ENCODE data around the gene POLR1A. TPM values are rescaled to one million over a fixed set of nuclear protein-coding genes. Genes with fewer than 3 reads are reported as not detected.

Gene POLR1A
- total RNA-seq, 2 experiments from 2014 or later: 25.2 to 29.7 TPM

GRCh38 chr2:85984788-85985187, 120.9 kb downstream of the POLR1A start:
- H3K27me3 Mint-ChIP-seq: peaks cover 12% of the 10 kb centered on the region
- ChIA-PET CTCF (interaction anchor here (0.6 to 1.0 kb wide), 3 partner anchors 9 to 115 kb away, joined by 3 read pairs; no protein-coding TSS in a partner anchor), POLR2A (no interaction called here)
- no peak for DNase-seq
- H3K4me1 Mint-ChIP-seq: peaks cover 14% of the 10 kb centered on the region
- no peak overlapping the region for H3K4me3 Mint-ChIP-seq
- no peak overlapping the region for H3K27ac Mint-ChIP-seq
- H3K36me3 Mint-ChIP-seq (ENCODE audit: low read depth): peaks cover 3% of the 10 kb centered on the region
- H3K9me3 Mint-ChIP-seq: no peaks in the 10 kb centered on the region

- CTCF ChIA-PET: interaction anchor here (1.0 to 1.4 kb wide), 2 partner anchors 20 to 97 kb away, joined by 3 to 4 read pairs; no protein-coding TSS in a partner anchor
Observed at GRCh38 chr2:85983766-85984165, 121.9 kb downstream of the POLR1A start.

GRCh38 chr2:85981579-85982247, 124.0 kb downstream of the POLR1A start:
- ChIA-PET CTCF (no interaction called here), POLR2A (interaction anchor here (1.1 kb wide), 1 partner anchor 12 kb away, joined by 4 read pairs; no protein-coding TSS in a partner anchor)
- no peaks in the 10 kb centered on the region for H3K9me3 Mint-ChIP-seq
- H3K4me1 Mint-ChIP-seq: peaks cover 8% of the 10 kb centered on the region
- no peak overlapping the region for H3K27ac Mint-ChIP-seq
- peaks cover 26% of the 10 kb centered on the region for H3K27me3 Mint-ChIP-seq
- H3K4me3 Mint-ChIP-seq: no peak overlapping the region
- no peak for DNase-seq
- peaks cover 3% of the 10 kb centered on the region for H3K36me3 Mint-ChIP-seq (ENCODE audit: low read depth)

More at GRCh38 chr2:85983766-85984165, 121.9 kb downstream of the POLR1A start:
- H3K36me3 Mint-ChIP-seq (ENCODE audit: low read depth): peaks cover 3% of the 10 kb centered on the region
- no peaks in the 10 kb centered on the region for H3K9me3 Mint-ChIP-seq
- H3K27me3 Mint-ChIP-seq: peaks cover 18% of the 10 kb centered on the region
- no peak overlapping the region for H3K27ac Mint-ChIP-seq
- POLR2A ChIA-PET: no interaction called here
- DNase-seq: no peak
- no peak overlapping the region for H3K4me3 Mint-ChIP-seq
- peaks cover 13% of the 10 kb centered on the region for H3K4me1 Mint-ChIP-seq

- peaks cover 38% of the 10 kb centered on the region for H3K27me3 Mint-ChIP-seq
- no peak for DNase-seq
- peaks cover 8% of the 10 kb centered on the region for H3K4me1 Mint-ChIP-seq
- POLR2A ChIA-PET: interaction anchor here (0.7 to 1.9 kb wide), 2 partner anchors 14 to 310 kb away, joined by 3 to 4 read pairs; no protein-coding TSS in a partner anchor
- no peaks in the 10 kb centered on the region for H3K9me3 Mint-ChIP-seq
- H3K27ac Mint-ChIP-seq: no peak overlapping the region
- peaks cover 3% of the 10 kb centered on the region for H3K36me3 Mint-ChIP-seq (ENCODE audit: low read depth)
- H3K4me3 Mint-ChIP-seq: no peak overlapping the region
- CTCF ChIA-PET: interaction anchor here (0.7 kb wide), 1 partner anchor 153 kb away, joined by 3 read pairs; no protein-coding TSS in a partner anchor
Observed at GRCh38 chr2:85978883-85979780, 126.6 kb downstream of the POLR1A start.

- peaks cover 39% of the 10 kb centered on the region for H3K27me3 Mint-ChIP-seq
- peaks cover 11% of the 10 kb centered on the region for H3K9me3 Mint-ChIP-seq
- POLR2A ChIA-PET: no interaction called here
Observed at GRCh38 chr2:85976106-85976920, 129.4 kb downstream of the POLR1A start.

GRCh38 chr2:85975581-85975980, 130.1 kb downstream of the POLR1A start:
- Mint-ChIP-seq H3K36me3 (ENCODE audit: low read depth) (peaks cover 11% of the 10 kb centered on the region), H3K4me1 (peaks cover 5% of the 10 kb centered on the region), H3K27ac (no peak overlapping the region), H3K9me3 (peaks cover 11% of the 10 kb centered on the region), H3K4me3 (no peak overlapping the region), H3K27me3 (peaks cover 37% of the 10 kb centered on the region)
- POLR2A ChIA-PET: no interaction called here
- CTCF ChIA-PET: no interaction called here
- DNase-seq: no peak

More at GRCh38 chr2:85976106-85976920, 129.4 kb downstream of the POLR1A start:
- H3K4me1 Mint-ChIP-seq: peaks cover 6% of the 10 kb centered on the region
- H3K27ac Mint-ChIP-seq: no peak overlapping the region
- peaks cover 11% of the 10 kb centered on the region for H3K36me3 Mint-ChIP-seq (ENCODE audit: low read depth)
- CTCF ChIA-PET: no interaction called here
- no peak overlapping the region for H3K4me3 Mint-ChIP-seq
- DNase-seq: no peak

- Mint-ChIP-seq H3K4me3 (no peak overlapping the region), H3K27me3 (peaks cover 33% of the 10 kb centered on the region), H3K27ac (no peak overlapping the region), H3K9me3 (peaks cover 13% of the 10 kb centered on the region), H3K4me1 (no peaks in the 10 kb centered on the region), H3K36me3 (ENCODE audit: low read depth) (peaks cover 13% of the 10 kb centered on the region)
- DNase-seq: no peak
- ChIA-PET POLR2A (no interaction called here), CTCF (no interaction called here)
Observed at GRCh38 chr2:85974390-85974789, 131.3 kb downstream of the POLR1A start.

- Mint-ChIP-seq H3K27me3 (peaks cover 20% of the 10 kb centered on the region), H3K36me3 (ENCODE audit: low read depth) (peaks cover 14% of the 10 kb centered on the region), H3K9me3 (peaks cover 13% of the 10 kb centered on the region), H3K4me3 (no peak overlapping the region), H3K27ac (no peak overlapping the region), H3K4me1 (no peaks in the 10 kb centered on the region)
- ChIA-PET CTCF (no interaction called here), POLR2A (interaction anchor here (1.2 kb wide), 1 partner anchor 28 kb away, joined by 3 read pairs; no protein-coding TSS in a partner anchor)
- DNase-seq: no peak
Observed at GRCh38 chr2:85972355-85972754, 133.3 kb downstream of the POLR1A start.

GRCh38 chr2:85971366-85971765, 134.3 kb downstream of the POLR1A start:
- Mint-ChIP-seq H3K27ac (no peak overlapping the region), H3K4me3 (no peak overlapping the region), H3K36me3 (ENCODE audit: low read depth) (peaks cover 20% of the 10 kb centered on the region), H3K4me1 (no peaks in the 10 kb centered on the region), H3K27me3 (peaks cover 21% of the 10 kb centered on the region), H3K9me3 (peaks cover 15% of the 10 kb centered on the region)
- CTCF ChIA-PET: no interaction called here
- POLR2A ChIA-PET: no interaction called here
- DNase-seq: no peak

Other genes starting within 250 kb of the POLR1A start
- gene ST3GAL5, start 216.9 kb downstream of the POLR1A start, total RNA-seq: 10 to 100 TPM; 58.3 to 67.1 TPM
- 100 to 1,000 TPM; 144 to 149 TPM for gene PTCD3, start 349 bp upstream of the POLR1A start, total RNA-seq
- gene IMMT, start 89.6 kb upstream of the POLR1A start, total RNA-seq: 100 to 1,000 TPM; 144 to 147 TPM
- 10 to 100 TPM; 46.0 to 47.6 TPM for gene MRPL35, start 93.6 kb upstream of the POLR1A start, total RNA-seq
- gene REEP1, start 231.7 kb upstream of the POLR1A start, total RNA-seq: not detected